Spleen (tissue), 7 donors: ENCODE measurements around the gene TNFRSF14.

ENCODE experiments used
- POLR2AphosphoS5 ChIP-seq, 3 donors: sonication (generic); formaldehyde crosslinking; IDR thresholded peaks; one replicate each; pipeline ENCODE4 v1.5.1; 2017; ENCODE audit warnings: antibody characterized with exemption in 3 of 3
- TF ChIP-seq, protein P1 (sequence below), 11 experiments: fragments of 200-600 bp in 7 of 11; fragments of 450-650 bp in 4 of 11; sonication (generic) in 4 of 11; IDR thresholded peaks in 8 of 11; conservative IDR thresholded peaks in 3 of 11; 1 replicate in 7 of 11; 2 replicates in 4 of 11; pipeline versions ENCODE4 v1.4.0 to v1.8.0; 2016 to 2021; ENCODE audit warnings: antibody characterized with exemption in 11 of 11, inconsistent platforms in 4 of 11, mild to moderate bottlenecking in 1 of 11
- donor health status: DM: no; HTN: no; CAD: no; lungs with moderate emphysema.
- donor health status: DM: no; HTN: no; CAD: no.
- donor health status: DM: no; HTN: no; CAD: no.

GRCh38 chr1:2513939-2514652 lies 42.1 kb upstream of the TNFRSF14 start:
- TF ChIP-seq POLR2AphosphoS5 (IDR thresholded peaks at IDR 0.05) = peak in 2 of 3 donors; percentile 10 to 38
- TF ChIP-seq, protein P1, sequence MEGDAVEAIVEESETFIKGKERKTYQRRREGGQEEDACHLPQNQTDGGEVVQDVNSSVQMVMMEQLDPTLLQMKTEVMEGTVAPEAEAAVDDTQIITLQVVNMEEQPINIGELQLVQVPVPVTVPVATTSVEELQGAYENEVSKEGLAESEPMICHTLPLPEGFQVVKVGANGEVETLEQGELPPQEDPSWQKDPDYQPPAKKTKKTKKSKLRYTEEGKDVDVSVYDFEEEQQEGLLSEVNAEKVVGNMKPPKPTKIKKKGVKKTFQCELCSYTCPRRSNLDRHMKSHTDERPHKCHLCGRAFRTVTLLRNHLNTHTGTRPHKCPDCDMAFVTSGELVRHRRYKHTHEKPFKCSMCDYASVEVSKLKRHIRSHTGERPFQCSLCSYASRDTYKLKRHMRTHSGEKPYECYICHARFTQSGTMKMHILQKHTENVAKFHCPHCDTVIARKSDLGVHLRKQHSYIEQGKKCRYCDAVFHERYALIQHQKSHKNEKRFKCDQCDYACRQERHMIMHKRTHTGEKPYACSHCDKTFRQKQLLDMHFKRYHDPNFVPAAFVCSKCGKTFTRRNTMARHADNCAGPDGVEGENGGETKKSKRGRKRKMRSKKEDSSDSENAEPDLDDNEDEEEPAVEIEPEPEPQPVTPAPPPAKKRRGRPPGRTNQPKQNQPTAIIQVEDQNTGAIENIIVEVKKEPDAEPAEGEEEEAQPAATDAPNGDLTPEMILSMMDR (IDR thresholded peaks at IDR 0.05 in 8 of 11, conservative IDR thresholded peaks at IDR 0.05 in 3 of 11) = no peak
